ENCODE results near the gene OSBPL10. TPM values are rescaled to one million over a fixed set of nuclear protein-coding genes. Genes with fewer than 3 reads are reported as not detected.
A peak's percentile ranks its signal among the peaks of the same experiment; 100 is the strongest.

OSBPL10 gene
- total RNA-seq, 1 experiment from 2014 or later: 75.8 TPM

DNA sequence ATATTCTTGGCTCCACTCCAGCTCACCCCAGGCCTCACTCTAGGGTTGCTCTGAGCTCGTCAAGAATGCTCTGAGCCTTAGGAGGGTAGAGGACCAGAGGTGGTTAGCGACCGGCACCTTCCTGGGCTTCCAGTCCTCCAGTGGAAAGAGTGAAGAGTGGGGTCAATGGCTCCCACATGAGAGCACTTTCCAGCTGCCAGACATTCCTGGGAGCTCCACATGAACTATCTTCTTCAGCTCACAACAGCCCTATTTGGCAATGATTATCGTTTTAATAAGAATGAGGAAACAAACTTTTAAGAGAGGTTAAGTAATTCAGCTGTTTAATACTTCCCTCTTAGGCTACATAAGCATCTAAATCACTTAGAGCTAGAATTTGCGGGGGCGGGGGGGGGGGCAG, 309.1 kb downstream of the OSBPL10 start:
- no peak for DNase-seq (ENCODE audit: low spot score)
- in situ Hi-C loops (cut with HindIII; ENCODE audit: low sequenced_read_pairs): no loop called here

DNA sequence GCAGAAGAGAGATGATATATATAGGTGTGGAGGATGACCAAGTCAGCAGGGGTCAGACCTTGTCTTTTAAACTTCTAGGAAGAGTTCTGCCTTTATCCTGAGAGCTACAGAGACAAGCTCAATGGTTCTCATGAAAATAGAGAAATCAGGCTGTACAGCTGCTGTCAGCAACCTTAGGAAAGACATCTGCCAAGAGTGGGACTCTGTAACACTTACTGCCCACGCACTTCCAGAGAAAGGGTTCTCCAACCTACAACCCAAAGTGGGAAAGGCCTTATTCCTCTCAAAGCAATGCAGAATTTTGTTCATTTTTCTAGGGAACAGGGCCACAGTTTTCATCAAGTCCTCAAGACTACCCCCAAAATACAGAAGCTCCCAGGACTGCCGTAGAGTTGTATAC, 309.6 kb downstream of the OSBPL10 start:
- no peak for DNase-seq (ENCODE audit: low spot score)
- in situ Hi-C loops (cut with HindIII; ENCODE audit: low sequenced_read_pairs): no loop called here

DNA sequence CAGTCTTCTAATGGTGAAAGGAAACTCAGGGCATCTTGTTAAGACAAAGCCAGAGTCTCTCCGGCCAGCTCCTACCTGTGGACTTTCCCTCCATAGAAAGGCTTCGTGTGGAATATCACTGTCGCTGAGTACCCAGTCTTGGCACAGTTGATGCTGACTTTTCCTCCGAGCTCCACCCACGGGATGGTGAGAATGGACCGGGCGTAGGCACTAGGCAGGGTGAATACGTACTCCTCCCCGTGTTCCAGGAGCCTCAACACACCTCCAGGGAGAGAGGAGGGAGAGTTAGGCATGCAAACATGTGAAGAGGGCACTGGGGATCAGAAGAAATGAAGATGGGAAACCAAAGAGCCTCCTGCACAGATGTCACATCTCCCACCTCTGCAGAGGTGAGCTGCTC, 310.3 kb downstream of the OSBPL10 start:
- in situ Hi-C loops (cut with HindIII; ENCODE audit: low sequenced_read_pairs): no loop called here
- no peak for DNase-seq (ENCODE audit: low spot score)

DNA sequence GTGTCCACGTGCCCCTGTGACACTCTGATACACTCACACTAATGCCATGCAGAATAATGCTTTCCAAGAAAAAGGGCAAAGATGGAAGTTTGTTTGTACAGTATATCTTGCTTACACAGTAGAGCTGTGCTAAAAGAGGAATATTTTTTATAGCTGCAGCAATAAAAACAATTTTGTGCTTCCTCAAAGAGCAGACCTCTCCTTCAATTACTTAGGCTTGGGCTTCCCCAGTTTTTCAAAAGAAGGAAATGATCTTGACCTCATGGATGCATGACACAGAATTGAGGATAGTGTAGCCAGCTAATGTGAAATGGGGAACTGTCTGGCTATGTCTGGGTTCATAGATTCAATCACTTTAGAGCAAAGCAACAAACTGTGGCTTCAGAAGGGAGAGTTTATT, 310.9 kb downstream of the OSBPL10 start:
- in situ Hi-C loops (cut with HindIII; ENCODE audit: low sequenced_read_pairs): no loop called here
- no peak for DNase-seq (ENCODE audit: low spot score)

DNA sequence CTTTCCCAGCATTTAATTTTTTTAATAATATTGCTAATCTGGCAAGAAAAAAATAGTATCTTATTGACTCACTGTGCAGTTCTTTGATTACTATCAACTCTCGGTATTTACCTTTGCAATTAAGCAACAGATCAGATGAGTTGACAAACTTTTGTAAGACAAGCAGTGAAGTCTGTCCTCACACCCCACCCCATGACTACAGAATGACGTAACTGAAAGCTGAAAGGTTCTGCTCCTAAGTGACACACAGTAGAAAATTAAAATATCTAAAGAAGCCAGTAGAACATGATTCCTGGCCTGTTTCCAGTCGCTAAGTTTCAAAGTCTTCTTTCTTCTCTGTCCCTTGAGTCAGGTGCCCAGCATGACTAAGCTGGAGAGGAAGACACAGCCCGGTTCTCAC, 312.8 kb downstream of the OSBPL10 start:
- in situ Hi-C loops (cut with HindIII; ENCODE audit: low sequenced_read_pairs): no loop called here
- DNase-seq (ENCODE audit: low spot score): no peak

DNA sequence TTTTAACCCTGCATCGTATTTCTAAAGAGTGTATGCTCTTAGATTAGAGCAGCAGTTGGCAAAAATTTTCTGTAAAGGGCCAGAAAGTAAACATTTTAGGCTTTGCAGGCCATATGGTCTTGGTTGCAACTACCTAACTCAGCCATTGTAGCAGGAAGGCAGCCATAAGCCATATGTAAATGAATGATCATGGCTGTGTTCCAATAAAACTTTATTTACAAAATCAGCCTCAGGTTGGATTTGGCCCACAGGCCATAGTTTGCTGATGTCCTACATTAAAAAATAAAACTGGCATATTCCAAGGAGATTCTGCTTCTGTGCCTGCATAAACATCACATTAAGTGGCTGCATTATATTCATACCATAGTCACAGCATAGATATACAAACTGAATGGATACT, 313.5 kb downstream of the OSBPL10 start:
- no peak for DNase-seq (ENCODE audit: low spot score)
- in situ Hi-C loops (cut with HindIII; ENCODE audit: low sequenced_read_pairs): no loop called here

DNA sequence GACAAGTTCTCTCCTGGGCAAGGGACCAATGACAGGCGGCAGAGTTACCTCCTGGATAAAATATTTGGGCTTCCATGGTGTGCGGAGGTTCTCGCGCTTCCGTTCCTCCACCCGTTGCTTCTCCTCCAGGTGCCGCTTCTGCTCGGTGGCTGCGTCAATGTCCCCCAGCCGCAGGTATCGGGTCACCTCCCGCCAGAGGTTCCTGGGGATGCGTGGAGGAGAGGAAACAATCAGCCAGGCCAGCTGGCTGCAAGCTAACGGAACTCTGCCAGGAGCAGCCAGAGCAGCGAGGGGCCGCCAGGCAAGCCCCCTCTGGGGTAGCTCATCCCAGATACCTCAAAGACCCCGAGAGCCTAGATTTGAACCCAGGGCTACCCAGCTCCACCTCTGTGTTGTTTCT, 317.0 kb downstream of the OSBPL10 start:
- no peak for DNase-seq (ENCODE audit: low spot score)

DNA sequence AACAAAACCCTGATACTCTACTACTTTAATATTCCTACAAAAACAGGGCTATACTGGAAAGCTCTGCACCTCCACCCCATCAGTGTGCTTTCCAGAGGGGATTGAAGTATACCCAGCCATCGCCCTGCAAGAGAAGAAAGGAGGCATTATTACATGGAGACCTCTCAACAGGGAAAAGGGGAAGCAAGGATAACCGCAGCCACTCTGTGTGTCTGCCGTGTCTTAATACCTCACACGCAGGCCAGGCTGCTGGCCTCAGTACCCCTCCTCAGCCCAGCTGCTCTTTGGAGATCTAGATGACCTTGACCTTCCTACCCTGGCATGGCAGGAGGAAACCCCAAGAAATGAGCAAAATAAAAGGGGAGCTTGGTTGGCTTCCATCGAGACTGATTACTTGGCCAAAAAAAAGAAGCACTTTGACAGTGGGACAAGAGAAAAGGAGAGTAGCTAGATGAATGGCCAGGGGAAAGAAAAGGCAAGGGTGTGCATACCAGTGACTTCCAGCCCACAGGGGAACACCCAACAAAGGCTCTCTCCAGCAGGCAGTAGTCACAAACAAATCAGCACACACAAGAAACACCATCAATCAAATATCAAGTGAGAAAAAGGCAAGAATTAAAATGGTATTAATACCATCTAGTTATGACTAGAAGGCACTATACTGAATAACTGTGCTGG, 318.9 kb downstream of the OSBPL10 start:
- DNase-seq (ENCODE audit: low spot score): no peak
- in situ Hi-C loops (cut with HindIII; ENCODE audit: low sequenced_read_pairs): no loop called here

More for the DNA sequence above, 317.0 kb downstream of the OSBPL10 start:
- in situ Hi-C loops (cut with HindIII; ENCODE audit: low sequenced_read_pairs): no loop called here

DNA sequence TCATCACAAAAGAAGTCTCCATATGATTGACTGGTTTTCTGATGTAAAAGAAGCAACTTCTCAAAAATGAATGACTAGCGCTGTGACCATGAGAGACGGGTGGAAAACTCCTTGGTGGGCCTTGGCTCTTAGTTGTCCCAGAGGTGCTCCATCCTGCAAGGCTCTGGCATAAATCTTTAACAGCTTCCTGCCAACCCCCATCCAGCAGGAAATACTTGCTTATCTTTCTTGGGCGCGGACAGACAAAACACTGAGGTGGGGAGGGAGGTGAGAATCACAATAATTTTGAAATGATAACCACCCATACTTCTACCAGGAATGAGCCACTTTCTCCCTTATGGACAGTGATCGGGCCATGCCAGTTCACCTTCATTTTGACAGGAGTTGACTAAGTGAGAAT, 319.8 kb downstream of the OSBPL10 start:
- in situ Hi-C loops (cut with HindIII; ENCODE audit: low sequenced_read_pairs): no loop called here

DNA sequence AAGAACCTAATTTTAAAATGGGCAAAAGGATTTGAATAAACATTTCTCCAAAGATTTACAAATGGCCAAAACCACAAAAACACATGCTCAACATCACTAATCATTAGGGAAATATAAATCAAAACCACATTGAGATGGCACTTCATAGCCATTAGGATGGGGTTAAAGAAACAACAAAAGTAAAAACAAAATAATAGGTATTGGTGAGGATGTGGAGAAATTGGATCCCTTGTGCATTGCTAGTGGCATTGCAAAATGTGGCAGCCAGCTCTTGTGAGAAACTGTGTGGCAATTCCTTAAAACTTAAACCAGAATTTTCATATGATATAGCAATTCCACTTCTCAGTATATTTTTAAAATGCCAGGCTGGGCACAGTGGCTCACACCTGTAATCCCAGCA, 321.8 kb downstream of the OSBPL10 start:
- DNase-seq (ENCODE audit: low spot score): no peak
- in situ Hi-C loops (cut with HindIII; ENCODE audit: low sequenced_read_pairs): no loop called here

More for the DNA sequence above, 319.8 kb downstream of the OSBPL10 start:
- no peak for DNase-seq (ENCODE audit: low spot score)

DNA sequence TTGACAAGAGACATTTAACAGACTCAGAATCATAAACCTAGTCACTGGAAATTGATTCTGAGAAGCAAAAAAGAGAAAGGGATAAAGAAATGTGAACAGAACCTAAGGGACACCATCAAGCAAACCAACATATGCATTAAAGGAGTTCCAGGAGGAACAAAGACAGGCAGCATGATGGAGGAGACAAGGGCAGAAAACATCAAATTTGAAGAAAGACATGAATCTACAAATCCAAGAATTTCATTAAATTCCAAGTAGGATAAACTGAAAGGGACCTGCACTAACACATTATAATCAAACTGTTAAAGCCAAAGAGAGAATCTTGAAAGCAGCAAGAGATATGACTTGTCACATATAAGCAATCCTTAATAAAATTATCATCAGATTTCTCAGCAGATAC, 326.1 kb downstream of the OSBPL10 start:
- no peak for DNase-seq (ENCODE audit: low spot score)
- in situ Hi-C loops (cut with HindIII; ENCODE audit: low sequenced_read_pairs): no loop called here

DNA sequence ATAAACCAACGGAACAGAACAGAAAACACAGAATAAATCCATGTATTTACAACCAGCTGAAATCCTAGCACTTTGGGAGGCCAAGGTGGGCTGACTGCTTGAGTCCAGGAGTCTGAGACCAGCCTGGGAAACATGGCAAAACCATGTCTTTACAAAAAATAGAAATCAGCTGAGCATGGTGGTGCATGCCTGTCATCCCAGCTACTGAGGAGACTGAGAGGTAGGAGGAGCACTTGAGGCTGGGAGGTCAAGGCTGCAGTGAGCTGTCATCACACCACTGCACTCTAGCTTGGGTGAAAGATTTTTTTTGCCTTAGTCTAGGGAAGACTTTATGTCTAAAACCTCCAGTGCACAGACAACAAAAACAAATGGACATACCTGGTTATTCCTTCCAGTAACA, 327.6 kb downstream of the OSBPL10 start:
- in situ Hi-C loops (cut with HindIII; ENCODE audit: low sequenced_read_pairs): no loop called here
- DNase-seq (ENCODE audit: low spot score): no peak

DNA sequence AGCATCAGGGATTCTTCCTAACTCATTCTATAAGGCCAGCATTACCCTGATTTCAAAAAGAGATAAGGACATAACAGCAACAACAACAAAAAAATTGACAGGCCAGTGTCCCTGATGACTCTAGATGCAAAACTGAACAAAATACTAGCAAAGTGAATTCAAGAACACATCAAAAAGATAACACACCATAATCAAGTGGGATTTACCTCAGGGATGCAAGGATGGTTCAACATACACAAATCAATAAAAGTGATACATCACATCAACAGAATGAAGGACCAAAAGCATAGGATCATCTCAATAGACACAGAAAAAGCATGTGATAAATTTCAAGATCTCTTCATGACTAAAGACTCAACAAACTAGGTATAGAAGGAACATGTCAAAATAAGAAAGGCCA, 328.8 kb downstream of the OSBPL10 start:
- in situ Hi-C loops (cut with HindIII; ENCODE audit: low sequenced_read_pairs): no loop called here
- DNase-seq (ENCODE audit: low spot score): no peak

DNA sequence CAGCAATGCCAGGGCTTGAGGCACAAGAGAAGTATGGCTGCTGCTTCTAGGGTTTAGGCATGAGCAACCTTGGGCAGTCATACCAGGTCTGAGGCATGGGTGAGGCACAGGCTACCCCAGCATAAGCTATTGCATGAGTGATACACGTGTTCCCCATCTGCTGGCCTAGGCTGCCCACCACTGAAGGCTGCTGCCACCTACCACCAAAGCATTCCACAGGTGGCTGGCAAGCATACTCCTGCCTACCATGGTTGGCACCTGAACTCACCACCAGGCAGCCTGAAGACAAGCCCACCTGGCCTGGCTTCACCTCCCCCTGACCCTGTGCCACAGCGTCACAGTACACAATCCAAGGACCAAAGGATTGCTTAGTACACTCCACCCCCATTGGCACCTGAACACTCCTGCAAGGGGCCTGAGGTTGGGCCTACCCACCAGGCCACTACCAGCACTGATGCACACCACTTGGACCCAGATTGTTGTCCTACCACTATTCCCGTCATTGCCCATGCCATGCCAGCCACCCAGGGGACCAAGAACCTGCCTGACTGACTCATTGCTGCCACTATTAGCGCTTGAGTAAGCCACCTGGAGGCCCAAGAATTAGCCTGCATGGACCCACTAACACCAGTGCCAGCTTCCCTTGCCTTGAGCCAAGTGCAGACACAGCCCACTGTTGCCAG, 332.6 kb downstream of the OSBPL10 start:
- in situ Hi-C loops (cut with HindIII; ENCODE audit: low sequenced_read_pairs): no loop called here
- DNase-seq (ENCODE audit: low spot score): no peak

DNA sequence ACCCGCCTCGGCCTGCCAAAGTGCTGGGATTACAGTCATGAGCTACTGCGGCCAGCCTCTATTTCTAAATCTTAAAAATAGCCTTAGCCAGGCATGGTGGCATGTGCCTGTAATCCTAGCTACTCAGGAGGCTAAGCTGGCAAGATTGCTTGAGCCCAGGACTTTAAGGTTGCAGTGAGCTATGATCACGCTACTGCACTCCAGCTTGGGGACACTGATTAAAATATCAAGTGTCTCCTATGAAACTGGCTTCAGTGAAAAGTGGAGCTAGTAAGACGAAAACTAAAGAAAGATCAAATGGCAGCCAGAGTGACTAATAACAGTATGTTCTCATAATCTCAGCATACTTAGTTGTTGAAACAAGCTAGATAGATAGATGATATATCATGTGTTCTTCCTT, 335.8 kb downstream of the OSBPL10 start:
- DNase-seq (ENCODE audit: low spot score): no peak
- in situ Hi-C loops (cut with HindIII; ENCODE audit: low sequenced_read_pairs): no loop called here

DNA sequence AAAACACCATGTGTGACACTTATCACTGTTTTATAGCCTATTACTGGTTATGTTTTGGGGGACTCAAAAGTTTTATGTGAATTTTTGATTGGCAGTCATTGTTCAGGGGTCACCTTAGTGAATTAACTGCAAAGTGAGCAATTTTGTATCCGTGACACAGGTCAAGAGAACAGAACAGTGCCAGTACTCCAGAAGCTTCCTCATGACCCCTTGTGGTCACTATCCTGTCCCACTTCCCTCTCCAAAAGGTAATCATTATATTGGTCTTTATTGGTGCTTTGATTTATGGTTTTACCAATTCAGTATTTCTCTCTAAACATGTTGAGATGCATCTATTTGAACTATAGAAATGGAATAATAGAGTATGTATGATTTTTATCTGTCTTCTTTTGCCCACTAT, 341.2 kb downstream of the OSBPL10 start:
- in situ Hi-C loops (cut with HindIII; ENCODE audit: low sequenced_read_pairs): no loop called here
- DNase-seq (ENCODE audit: low spot score): no peak

DNA sequence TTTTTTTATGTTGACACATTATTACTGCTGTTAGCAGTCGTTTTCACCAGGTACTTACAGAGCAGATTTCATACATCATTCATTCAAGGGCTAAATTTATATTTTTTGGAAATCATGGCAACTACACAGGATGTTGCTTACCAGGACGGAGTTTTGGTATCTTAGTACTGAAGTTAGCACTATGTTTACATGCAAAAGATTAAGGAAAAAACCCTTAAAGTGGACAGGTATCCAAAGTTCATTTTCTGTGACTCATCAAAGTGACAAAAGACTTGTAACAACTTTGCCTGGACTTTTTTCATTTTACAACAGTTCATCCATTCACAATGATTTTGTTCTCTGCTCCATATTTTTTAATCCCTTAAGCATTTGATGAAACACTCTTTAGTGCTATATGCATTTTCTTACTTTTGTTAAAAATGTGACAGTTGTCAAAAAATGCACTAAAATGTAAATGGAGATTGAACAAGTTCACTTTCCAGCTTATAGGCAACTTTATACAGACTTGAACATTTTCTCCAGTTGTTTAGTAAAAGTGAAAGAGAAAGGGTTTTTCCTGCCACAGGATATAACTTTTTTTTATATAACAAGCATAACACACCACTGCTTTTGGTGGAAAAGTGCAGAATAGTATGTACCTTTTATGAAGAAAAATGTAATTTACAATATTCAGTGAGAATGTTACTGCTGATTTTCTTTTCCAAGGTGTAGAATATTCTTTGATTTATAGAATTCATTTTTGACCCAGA, 344.2 kb downstream of the OSBPL10 start:
- DNase-seq (ENCODE audit: low spot score): no peak
- in situ Hi-C loops (cut with HindIII; ENCODE audit: low sequenced_read_pairs): no loop called here

DNA sequence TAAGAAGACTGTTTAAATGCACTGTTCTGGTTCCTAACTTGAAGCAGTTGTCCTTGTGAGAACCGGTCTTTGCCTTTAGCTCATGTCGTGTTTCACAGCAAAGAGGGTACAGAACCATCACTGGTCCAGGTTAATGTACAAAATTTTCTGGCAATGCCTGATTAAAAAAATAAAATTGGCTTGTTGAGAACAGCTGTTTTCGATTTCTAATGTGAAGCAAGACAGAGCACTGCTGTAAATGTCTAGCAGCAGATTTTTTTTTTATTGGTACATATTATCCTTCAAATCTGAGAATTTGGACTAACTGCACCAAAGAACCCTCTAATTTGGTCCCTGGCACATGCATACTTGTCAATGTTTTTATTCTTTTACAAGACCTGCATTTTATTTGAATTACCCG, 345.0 kb downstream of the OSBPL10 start:
- DNase-seq (ENCODE audit: low spot score): no peak
- in situ Hi-C loops (cut with HindIII; ENCODE audit: low sequenced_read_pairs): no loop called here

DNA sequence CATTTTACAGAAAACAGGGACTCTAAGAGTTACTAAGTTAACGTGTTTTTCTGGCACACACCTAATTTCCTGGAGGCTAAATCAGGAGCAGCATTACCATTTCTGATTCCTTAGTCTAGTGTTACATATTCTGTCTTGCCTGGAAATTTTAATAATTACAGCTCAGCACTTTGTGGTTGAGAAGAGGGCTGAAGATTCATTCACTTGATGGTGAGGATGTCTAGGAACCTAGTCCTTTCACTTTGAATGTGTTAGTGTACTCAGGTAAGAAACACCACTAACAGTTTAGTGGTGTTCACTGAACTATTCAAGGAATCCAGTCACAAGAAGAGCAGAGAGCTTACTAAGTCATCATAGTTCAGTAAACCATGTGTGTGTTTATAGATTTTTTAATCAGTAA, 345.5 kb downstream of the OSBPL10 start:
- DNase-seq (ENCODE audit: low spot score): no peak
- in situ Hi-C loops (cut with HindIII; ENCODE audit: low sequenced_read_pairs): no loop called here

DNA sequence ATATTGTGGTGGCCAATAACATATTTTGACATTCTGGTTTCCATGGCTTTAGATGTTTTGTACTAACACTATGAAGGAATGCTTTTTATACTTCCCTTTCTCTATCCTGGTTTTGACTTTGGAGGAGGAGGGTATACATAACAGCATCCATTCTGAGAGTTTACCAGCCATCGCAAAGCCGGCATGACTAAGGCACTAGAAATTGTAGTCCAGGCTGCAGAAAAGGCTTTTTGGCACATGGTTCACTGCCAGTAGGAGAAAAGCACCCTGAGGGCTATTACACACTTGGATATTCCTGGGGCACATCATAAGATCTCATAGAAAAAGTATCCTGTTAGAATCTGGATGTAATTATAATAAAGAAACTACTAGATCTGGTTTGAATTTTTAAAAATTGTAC, 346.6 kb downstream of the OSBPL10 start:
- DNase-seq (ENCODE audit: low spot score): peak; percentile 14
- in situ Hi-C loops (cut with HindIII; ENCODE audit: low sequenced_read_pairs): no loop called here
